ENCODE measurements around the gene BTN2A1.
"Not testable (repeated sequence)": the region's sequence is repeated elsewhere in the genome, so short reads cannot be mapped to it uniquely, and the experiment has no call there.

BTN2A1 gene

GRCh38 chr6:26432627-26433201 is 25.0 kb upstream of the BTN2A1 start:
- peak; percentile 51 to 61 for DNase-seq (ENCODE audit: low read depth in 2 of 2)

- DNase-seq (ENCODE audit: low read depth in 2 of 2) = not testable (repeated sequence)
Observed at GRCh38 chr6:26433680-26434079, 24.1 kb upstream of the BTN2A1 start.

GRCh38 chr6:26436018-26436417 is 21.7 kb upstream of the BTN2A1 start:
- no peak for DNase-seq (ENCODE audit: low read depth in 2 of 2)

- no peak for DNase-seq (ENCODE audit: low read depth in 2 of 2)
Observed at GRCh38 chr6:26437550-26437949, 20.2 kb upstream of the BTN2A1 start.

GRCh38 chr6:26438000-26438399 is 19.8 kb upstream of the BTN2A1 start:
- no peak for DNase-seq (ENCODE audit: low read depth in 2 of 2)

GRCh38 chr6:26439151-26440125 is 18.3 kb upstream of the BTN2A1 start:
- no peak for DNase-seq (ENCODE audit: low read depth in 2 of 2)

- no peak for DNase-seq (ENCODE audit: low read depth in 2 of 2)
Observed at GRCh38 chr6:26440977-26441358, 16.8 kb upstream of the BTN2A1 start.

GRCh38 chr6:26441977-26442376 is 15.8 kb upstream of the BTN2A1 start:
- DNase-seq (ENCODE audit: low read depth in 2 of 2) = no peak

- no peak for DNase-seq (ENCODE audit: low read depth in 2 of 2)
Observed at GRCh38 chr6:26445934-26446667, 11.7 kb upstream of the BTN2A1 start.

- no peak for DNase-seq (ENCODE audit: low read depth in 2 of 2)
Observed at GRCh38 chr6:26447257-26447656, 10.5 kb upstream of the BTN2A1 start.

- no peak for DNase-seq (ENCODE audit: low read depth in 2 of 2)
Observed at GRCh38 chr6:26450240-26450639, 7.5 kb upstream of the BTN2A1 start.

GRCh38 chr6:26452631-26453235 is 5.0 kb upstream of the BTN2A1 start:
- DNase-seq (ENCODE audit: low read depth in 2 of 2) = no peak

- DNase-seq (ENCODE audit: low read depth in 2 of 2) = no peak
Observed at GRCh38 chr6:26454631-26455030, 3.1 kb upstream of the BTN2A1 start.

- no peak for DNase-seq (ENCODE audit: low read depth in 2 of 2)
Observed at GRCh38 chr6:26455357-26455970, 2.3 kb upstream of the BTN2A1 start.

- DNase-seq (ENCODE audit: low read depth in 2 of 2) = no peak
Observed at GRCh38 chr6:26457264-26457805, 420 bp upstream of the BTN2A1 start.

GRCh38 chr6:26459023-26459810 is 1.5 kb downstream of the BTN2A1 start:
- DNase-seq (ENCODE audit: low read depth in 2 of 2) = no peak

- not testable (repeated sequence) for DNase-seq (ENCODE audit: low read depth in 2 of 2)
Observed at GRCh38 chr6:26461353-26461752, 3.6 kb downstream of the BTN2A1 start.

- no peak for DNase-seq (ENCODE audit: low read depth in 2 of 2)
Observed at GRCh38 chr6:26464014-26464413, 6.3 kb downstream of the BTN2A1 start.

GRCh38 chr6:26464416-26465131 is 6.8 kb downstream of the BTN2A1 start:
- no peak for DNase-seq (ENCODE audit: low read depth in 2 of 2)

GRCh38 chr6:26465776-26466175 is 8.0 kb downstream of the BTN2A1 start:
- DNase-seq (ENCODE audit: low read depth in 2 of 2) = no peak
